WTC11 (cell line): ENCODE measurements around the gene ZNF598. TPM values are rescaled to one million over a fixed set of nuclear protein-coding genes. Genes with fewer than 3 reads are reported as not detected.

Experiments used
- ATAC-seq: fragments of 200-7000 bp; cut with Tn5 transposase; 2 replicates; pipeline ENCODE4 v1.10.0; 2021; ENCODE audit warnings: mild to moderate bottlenecking, moderate library complexity
- CTCF ChIA-PET: fragments of 300-600 bp; sonication (Branson Sonifier 250); formaldehyde crosslinking; loops from one replicate; lab custom pipeline; 2021; ENCODE audit warnings: antibody characterized with exemption; lab: Charles Lee
- POLR2A ChIA-PET: fragments of 350-600 bp; sonication (Branson Sonifier 250); formaldehyde crosslinking; loops from one replicate; lab custom pipeline; 2021; ENCODE audit warnings: antibody characterized with exemption; lab: Charles Lee
- DNase-seq: peaks from one replicate; pipeline ENCODE4 v3.0.0; 2021; ENCODE audit warnings: low spot score
- H3K27ac Mint-ChIP-seq: 2 replicates; pipeline ENCODE4 v1.8.0; 2021; ENCODE audit warnings: mixed read lengths
- H3K27me3 Mint-ChIP-seq: 2 replicates; pipeline ENCODE4 v1.8.0; 2021; ENCODE audit warnings: low read depth, mild to moderate bottlenecking, moderate library complexity, mixed read lengths
- H3K36me3 Mint-ChIP-seq: 2 replicates; pipeline ENCODE4 v1.8.0; 2021; ENCODE audit warnings: mixed read lengths
- H3K4me1 Mint-ChIP-seq: 2 replicates; pipeline ENCODE4 v1.8.0; 2022; ENCODE audit warnings: mixed read lengths
- H3K4me3 Mint-ChIP-seq: 2 replicates; pipeline ENCODE4 v1.8.0; 2021; ENCODE audit warnings: mild to moderate bottlenecking, moderate library complexity, mixed read lengths
- H3K9me3 Mint-ChIP-seq: 2 replicates; pipeline ENCODE4 v1.8.0; 2021; ENCODE audit warnings: mixed read lengths
- CBFB ChIP-seq: sonication (generic); formaldehyde crosslinking; IDR thresholded peaks from 2 replicates; pipeline ENCODE4 v1.8.1; 2022; ENCODE audit warnings: mild to moderate bottlenecking, low read depth, missing genetic modification reagents
- CREM ChIP-seq: sonication (generic); formaldehyde crosslinking; IDR thresholded peaks from 2 replicates; pipeline ENCODE4 v1.8.1; 2022; ENCODE audit warnings: mild to moderate bottlenecking, missing genetic modification reagents, moderate library complexity
- EMX1 ChIP-seq: fragments of 250-450 bp; sonication (Bioruptor Pico); IDR thresholded peaks from 2 replicates; pipeline ENCODE4 v1.8.0; 2021; ENCODE audit warnings: mild to moderate bottlenecking
- ETV6 ChIP-seq: sonication (generic); formaldehyde crosslinking; IDR thresholded peaks from 2 replicates; pipeline ENCODE4 v1.8.1; 2022; ENCODE audit warnings: mild to moderate bottlenecking, missing genetic modification reagents
- GTF2I ChIP-seq: fragments of 250-450 bp; sonication (Bioruptor Pico); conservative IDR thresholded peaks from 2 replicates; pipeline ENCODE4 v1.4.0; 2021; ENCODE audit warnings: mild to moderate bottlenecking
- MYBL2 ChIP-seq: sonication (generic); formaldehyde crosslinking; IDR thresholded peaks from 2 replicates; pipeline ENCODE4 v1.8.1; 2023; ENCODE audit warnings: mild to moderate bottlenecking, moderate library complexity, missing genetic modification reagents
- SMAD4 ChIP-seq: sonication (generic); formaldehyde crosslinking; IDR thresholded peaks from 2 replicates; pipeline ENCODE4 v1.8.0; 2022; ENCODE audit warnings: mild to moderate bottlenecking, missing genetic modification reagents
- TCF7 ChIP-seq: sonication (generic); formaldehyde crosslinking; IDR thresholded peaks from 2 replicates; pipeline ENCODE4 v1.8.0; 2022; ENCODE audit warnings: mild to moderate bottlenecking, low read depth, missing genetic modification reagents, moderate library complexity
- TP53 ChIP-seq: sonication (generic); formaldehyde crosslinking; IDR thresholded peaks from 2 replicates; pipeline ENCODE4 v1.8.1; 2023; ENCODE audit warnings: mild to moderate bottlenecking, missing genetic modification reagents
- ZNF219 ChIP-seq: sonication (generic); formaldehyde crosslinking; IDR thresholded peaks from 2 replicates; pipeline ENCODE4 v1.8.0; 2023; ENCODE audit warnings: missing genetic modification reagents, mild to moderate bottlenecking, borderline replicate concordance
- ZNF396 ChIP-seq: fragments of 250-450 bp; sonication (Bioruptor Pico); IDR thresholded peaks from 2 replicates; pipeline ENCODE4 v1.8.0; 2021; ENCODE audit warnings: mild to moderate bottlenecking, moderate library complexity, borderline replicate concordance
- ZNF416 ChIP-seq: fragments of 250-450 bp; sonication (Bioruptor Pico); IDR thresholded peaks from 2 replicates; pipeline ENCODE4 v1.9.0; 2021; ENCODE audit warnings: mild to moderate bottlenecking, inconsistent platforms
- ZNF423 ChIP-seq: fragments of 250-450 bp; sonication (Bioruptor Pico); IDR thresholded peaks from 2 replicates; pipeline ENCODE4 v2.1.2; 2022; ENCODE audit warnings: mild to moderate bottlenecking, moderate library complexity
- ZNF671 ChIP-seq: fragments of 250-450 bp; sonication (Bioruptor Pico); IDR thresholded peaks from 2 replicates; pipeline ENCODE4 v1.8.0; 2021; ENCODE audit warnings: mild to moderate bottlenecking
- total RNA-seq: library from RNA; stranded (reverse); gene quantifications from 3 replicates; pipeline ENCODE4 v1.2.3, GENCODE V29; 2021
- TF ChIP-seq, protein P1 (sequence below): sonication (generic); formaldehyde crosslinking; IDR thresholded peaks from 2 replicates; pipeline ENCODE4 v1.8.1; 2023; ENCODE audit warnings: mild to moderate bottlenecking, missing genetic modification reagents
- TF ChIP-seq, protein P2 (sequence below): sonication (generic); formaldehyde crosslinking; conservative IDR thresholded peaks from 2 replicates; pipeline ENCODE4 v1.8.1; 2023; ENCODE audit warnings: mild to moderate bottlenecking, low read depth, missing genetic modification reagents, moderate library complexity
- TF ChIP-seq, protein P3 (sequence below): sonication (generic); formaldehyde crosslinking; conservative IDR thresholded peaks from 2 replicates; pipeline ENCODE4 v1.8.1; 2022; ENCODE audit warnings: mild to moderate bottlenecking, missing genetic modification reagents
- TF ChIP-seq, protein P4 (sequence below): fragments of 250-450 bp; sonication (Bioruptor Pico); IDR thresholded peaks from 2 replicates; pipeline ENCODE4 v1.9.0; 2021; ENCODE audit warnings: mild to moderate bottlenecking
- TF ChIP-seq, protein P5 (sequence below): sonication (generic); formaldehyde crosslinking; IDR thresholded peaks from 2 replicates; pipeline ENCODE4 v1.8.1; 2022; ENCODE audit warnings: mild to moderate bottlenecking, missing genetic modification reagents, moderate library complexity, borderline replicate concordance
- TF ChIP-seq, protein P6 (sequence below): sonication (generic); formaldehyde crosslinking; IDR thresholded peaks from 2 replicates; pipeline ENCODE4 v1.8.1; 2023; ENCODE audit warnings: mild to moderate bottlenecking, missing genetic modification reagents, moderate library complexity
- TF ChIP-seq, protein P7 (sequence below): fragments of 250-450 bp; sonication (Bioruptor Pico); IDR thresholded peaks from 2 replicates; pipeline ENCODE4 v2.1.2; 2022; ENCODE audit warnings: mild to moderate bottlenecking, moderate library complexity
- TF ChIP-seq, protein P8 (sequence below): sonication (generic); formaldehyde crosslinking; IDR thresholded peaks from 2 replicates; pipeline ENCODE4 v1.8.0; 2023; ENCODE audit warnings: mild to moderate bottlenecking, missing genetic modification reagents

Gene ZNF598
- total RNA-seq, 1 experiment from 2014 or later = 66.4 TPM

DNA sequence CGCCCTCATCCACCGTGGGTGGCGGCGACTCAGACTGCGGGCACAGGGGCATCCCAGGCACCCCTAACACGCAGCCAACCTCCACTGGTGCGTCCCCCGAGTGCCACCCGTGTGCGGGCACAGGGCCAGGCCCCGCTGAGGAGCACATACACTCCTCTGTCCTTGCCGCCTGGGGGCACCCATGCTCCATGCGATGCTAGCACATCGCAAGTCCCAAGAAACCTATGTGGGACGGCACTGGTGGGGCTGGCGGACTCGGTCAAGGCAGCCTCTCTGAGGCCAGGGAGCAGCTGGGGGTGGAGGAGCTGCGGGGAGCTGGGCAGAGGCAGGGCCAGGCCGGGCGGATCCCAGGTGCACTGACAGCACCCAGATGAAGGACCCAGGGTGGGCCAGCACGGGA, 4.0 kb downstream of the ZNF598 start (continued):
- TF ChIP-seq, protein P1, sequence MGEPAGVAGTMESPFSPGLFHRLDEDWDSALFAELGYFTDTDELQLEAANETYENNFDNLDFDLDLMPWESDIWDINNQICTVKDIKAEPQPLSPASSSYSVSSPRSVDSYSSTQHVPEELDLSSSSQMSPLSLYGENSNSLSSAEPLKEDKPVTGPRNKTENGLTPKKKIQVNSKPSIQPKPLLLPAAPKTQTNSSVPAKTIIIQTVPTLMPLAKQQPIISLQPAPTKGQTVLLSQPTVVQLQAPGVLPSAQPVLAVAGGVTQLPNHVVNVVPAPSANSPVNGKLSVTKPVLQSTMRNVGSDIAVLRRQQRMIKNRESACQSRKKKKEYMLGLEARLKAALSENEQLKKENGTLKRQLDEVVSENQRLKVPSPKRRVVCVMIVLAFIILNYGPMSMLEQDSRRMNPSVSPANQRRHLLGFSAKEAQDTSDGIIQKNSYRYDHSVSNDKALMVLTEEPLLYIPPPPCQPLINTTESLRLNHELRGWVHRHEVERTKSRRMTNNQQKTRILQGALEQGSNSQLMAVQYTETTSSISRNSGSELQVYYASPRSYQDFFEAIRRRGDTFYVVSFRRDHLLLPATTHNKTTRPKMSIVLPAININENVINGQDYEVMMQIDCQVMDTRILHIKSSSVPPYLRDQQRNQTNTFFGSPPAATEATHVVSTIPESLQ (CRISPR knock-in tag) = no peak
- TF ChIP-seq TCF7 (CRISPR knock-in tag) (no peak), ZNF396 (CRISPR knock-in tag) (no peak), ZNF423 (CRISPR knock-in tag) (no peak), MYBL2 (no peak), CBFB (CRISPR knock-in tag) (no peak), ZNF671 (no peak), EMX1 (no peak), ZNF219 (CRISPR knock-in tag) (no peak), ZNF416 (CRISPR knock-in tag) (no peak)
- TF ChIP-seq, protein P2, sequence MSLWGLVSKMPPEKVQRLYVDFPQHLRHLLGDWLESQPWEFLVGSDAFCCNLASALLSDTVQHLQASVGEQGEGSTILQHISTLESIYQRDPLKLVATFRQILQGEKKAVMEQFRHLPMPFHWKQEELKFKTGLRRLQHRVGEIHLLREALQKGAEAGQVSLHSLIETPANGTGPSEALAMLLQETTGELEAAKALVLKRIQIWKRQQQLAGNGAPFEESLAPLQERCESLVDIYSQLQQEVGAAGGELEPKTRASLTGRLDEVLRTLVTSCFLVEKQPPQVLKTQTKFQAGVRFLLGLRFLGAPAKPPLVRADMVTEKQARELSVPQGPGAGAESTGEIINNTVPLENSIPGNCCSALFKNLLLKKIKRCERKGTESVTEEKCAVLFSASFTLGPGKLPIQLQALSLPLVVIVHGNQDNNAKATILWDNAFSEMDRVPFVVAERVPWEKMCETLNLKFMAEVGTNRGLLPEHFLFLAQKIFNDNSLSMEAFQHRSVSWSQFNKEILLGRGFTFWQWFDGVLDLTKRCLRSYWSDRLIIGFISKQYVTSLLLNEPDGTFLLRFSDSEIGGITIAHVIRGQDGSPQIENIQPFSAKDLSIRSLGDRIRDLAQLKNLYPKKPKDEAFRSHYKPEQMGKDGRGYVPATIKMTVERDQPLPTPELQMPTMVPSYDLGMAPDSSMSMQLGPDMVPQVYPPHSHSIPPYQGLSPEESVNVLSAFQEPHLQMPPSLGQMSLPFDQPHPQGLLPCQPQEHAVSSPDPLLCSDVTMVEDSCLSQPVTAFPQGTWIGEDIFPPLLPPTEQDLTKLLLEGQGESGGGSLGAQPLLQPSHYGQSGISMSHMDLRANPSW (CRISPR knock-in tag) = no peak

DNA sequence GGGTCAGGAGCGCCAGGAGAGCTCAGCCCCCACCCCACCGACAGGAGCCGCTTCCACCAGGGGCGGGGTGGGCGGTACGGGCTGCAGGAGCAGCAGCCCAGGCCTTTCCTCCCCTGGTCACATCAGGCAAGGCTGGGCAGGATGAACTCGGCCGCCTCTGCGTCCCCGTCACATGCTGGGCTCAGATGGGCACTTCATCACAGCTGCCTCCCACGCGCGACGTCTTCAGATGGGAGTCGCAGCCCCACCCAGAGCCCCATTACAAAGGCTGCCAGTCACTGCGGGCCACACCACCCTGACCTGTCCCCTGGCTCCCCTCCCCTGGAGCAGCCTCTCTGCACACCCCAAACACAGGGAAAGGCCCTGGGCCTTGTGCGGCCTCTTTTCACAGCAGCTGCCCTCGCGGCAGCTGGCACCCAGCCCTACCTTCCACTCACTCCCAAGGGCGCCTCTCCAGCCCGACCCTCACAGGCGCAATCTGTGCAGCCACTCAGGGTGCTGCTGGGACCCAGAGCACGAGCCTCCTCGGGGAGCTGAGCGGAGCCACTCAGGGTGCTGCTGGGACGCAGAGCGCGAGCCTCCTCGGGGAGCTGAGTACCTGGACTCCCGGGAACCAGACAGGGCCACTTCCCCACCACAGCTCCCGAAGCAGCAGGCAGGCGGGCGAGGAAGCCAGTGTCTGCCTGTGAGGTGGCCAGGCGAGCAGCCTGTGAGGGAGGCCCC, 4.7 kb downstream of the ZNF598 start:
- CTCF ChIA-PET = interaction anchor here (0.9 to 3.9 kb wide), 22 partner anchors 10 to 191 kb away, joined by 3 to 82 read pairs (median 12); partner anchors contain the start of genes CASKIN1, NHERF2, NPW and NTHL1
- Mint-ChIP-seq H3K4me3 (0 out of 2 replicates have a peak overlapping the region, but pooled peaks have one; percentile 8), H3K4me1 (peaks cover 35% of the 10 kb centered on the region)
- TF ChIP-seq ZNF423 (CRISPR knock-in tag) = no peak
- TF ChIP-seq, protein P3, sequence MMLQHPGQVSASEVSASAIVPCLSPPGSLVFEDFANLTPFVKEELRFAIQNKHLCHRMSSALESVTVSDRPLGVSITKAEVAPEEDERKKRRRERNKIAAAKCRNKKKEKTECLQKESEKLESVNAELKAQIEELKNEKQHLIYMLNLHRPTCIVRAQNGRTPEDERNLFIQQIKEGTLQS (CRISPR knock-in tag) = no peak
- no peak for TF ChIP-seq CREM (CRISPR knock-in tag)
- TF ChIP-seq TP53 = no peak
- TF ChIP-seq, protein P4, sequence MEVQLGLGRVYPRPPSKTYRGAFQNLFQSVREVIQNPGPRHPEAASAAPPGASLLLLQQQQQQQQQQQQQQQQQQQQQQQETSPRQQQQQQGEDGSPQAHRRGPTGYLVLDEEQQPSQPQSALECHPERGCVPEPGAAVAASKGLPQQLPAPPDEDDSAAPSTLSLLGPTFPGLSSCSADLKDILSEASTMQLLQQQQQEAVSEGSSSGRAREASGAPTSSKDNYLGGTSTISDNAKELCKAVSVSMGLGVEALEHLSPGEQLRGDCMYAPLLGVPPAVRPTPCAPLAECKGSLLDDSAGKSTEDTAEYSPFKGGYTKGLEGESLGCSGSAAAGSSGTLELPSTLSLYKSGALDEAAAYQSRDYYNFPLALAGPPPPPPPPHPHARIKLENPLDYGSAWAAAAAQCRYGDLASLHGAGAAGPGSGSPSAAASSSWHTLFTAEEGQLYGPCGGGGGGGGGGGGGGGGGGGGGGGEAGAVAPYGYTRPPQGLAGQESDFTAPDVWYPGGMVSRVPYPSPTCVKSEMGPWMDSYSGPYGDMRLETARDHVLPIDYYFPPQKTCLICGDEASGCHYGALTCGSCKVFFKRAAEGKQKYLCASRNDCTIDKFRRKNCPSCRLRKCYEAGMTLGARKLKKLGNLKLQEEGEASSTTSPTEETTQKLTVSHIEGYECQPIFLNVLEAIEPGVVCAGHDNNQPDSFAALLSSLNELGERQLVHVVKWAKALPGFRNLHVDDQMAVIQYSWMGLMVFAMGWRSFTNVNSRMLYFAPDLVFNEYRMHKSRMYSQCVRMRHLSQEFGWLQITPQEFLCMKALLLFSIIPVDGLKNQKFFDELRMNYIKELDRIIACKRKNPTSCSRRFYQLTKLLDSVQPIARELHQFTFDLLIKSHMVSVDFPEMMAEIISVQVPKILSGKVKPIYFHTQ = no peak
- TF ChIP-seq, protein P5, sequence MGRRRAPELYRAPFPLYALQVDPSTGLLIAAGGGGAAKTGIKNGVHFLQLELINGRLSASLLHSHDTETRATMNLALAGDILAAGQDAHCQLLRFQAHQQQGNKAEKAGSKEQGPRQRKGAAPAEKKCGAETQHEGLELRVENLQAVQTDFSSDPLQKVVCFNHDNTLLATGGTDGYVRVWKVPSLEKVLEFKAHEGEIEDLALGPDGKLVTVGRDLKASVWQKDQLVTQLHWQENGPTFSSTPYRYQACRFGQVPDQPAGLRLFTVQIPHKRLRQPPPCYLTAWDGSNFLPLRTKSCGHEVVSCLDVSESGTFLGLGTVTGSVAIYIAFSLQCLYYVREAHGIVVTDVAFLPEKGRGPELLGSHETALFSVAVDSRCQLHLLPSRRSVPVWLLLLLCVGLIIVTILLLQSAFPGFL (CRISPR knock-in tag) = no peak
- no peak for TF ChIP-seq ZNF396 (CRISPR knock-in tag)
- no peak for TF ChIP-seq GTF2I
- no peak for TF ChIP-seq ETV6
- TF ChIP-seq, protein P6, sequence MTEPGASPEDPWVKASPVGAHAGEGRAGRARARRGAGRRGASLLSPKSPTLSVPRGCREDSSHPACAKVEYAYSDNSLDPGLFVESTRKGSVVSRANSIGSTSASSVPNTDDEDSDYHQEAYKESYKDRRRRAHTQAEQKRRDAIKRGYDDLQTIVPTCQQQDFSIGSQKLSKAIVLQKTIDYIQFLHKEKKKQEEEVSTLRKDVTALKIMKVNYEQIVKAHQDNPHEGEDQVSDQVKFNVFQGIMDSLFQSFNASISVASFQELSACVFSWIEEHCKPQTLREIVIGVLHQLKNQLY (CRISPR knock-in tag) = no peak
- TF ChIP-seq, protein P7, sequence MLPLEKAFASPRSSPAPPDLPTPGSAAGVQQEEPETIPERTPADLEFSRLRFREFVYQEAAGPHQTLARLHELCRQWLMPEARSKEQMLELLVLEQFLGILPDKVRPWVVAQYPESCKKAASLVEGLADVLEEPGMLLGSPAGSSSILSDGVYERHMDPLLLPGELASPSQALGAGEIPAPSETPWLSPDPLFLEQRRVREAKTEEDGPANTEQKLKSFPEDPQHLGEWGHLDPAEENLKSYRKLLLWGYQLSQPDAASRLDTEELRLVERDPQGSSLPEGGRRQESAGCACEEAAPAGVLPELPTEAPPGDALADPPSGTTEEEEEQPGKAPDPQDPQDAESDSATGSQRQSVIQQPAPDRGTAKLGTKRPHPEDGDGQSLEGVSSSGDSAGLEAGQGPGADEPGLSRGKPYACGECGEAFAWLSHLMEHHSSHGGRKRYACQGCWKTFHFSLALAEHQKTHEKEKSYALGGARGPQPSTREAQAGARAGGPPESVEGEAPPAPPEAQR = no peak
- TF ChIP-seq, protein P8, sequence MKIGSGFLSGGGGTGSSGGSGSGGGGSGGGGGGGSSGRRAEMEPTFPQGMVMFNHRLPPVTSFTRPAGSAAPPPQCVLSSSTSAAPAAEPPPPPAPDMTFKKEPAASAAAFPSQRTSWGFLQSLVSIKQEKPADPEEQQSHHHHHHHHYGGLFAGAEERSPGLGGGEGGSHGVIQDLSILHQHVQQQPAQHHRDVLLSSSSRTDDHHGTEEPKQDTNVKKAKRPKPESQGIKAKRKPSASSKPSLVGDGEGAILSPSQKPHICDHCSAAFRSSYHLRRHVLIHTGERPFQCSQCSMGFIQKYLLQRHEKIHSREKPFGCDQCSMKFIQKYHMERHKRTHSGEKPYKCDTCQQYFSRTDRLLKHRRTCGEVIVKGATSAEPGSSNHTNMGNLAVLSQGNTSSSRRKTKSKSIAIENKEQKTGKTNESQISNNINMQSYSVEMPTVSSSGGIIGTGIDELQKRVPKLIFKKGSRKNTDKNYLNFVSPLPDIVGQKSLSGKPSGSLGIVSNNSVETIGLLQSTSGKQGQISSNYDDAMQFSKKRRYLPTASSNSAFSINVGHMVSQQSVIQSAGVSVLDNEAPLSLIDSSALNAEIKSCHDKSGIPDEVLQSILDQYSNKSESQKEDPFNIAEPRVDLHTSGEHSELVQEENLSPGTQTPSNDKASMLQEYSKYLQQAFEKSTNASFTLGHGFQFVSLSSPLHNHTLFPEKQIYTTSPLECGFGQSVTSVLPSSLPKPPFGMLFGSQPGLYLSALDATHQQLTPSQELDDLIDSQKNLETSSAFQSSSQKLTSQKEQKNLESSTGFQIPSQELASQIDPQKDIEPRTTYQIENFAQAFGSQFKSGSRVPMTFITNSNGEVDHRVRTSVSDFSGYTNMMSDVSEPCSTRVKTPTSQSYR (CRISPR knock-in tag) = no peak
- no peak for TF ChIP-seq SMAD4 (CRISPR knock-in tag)
- no peak for TF ChIP-seq ZNF219 (CRISPR knock-in tag)

More for the DNA sequence above, 4.7 kb downstream of the ZNF598 start:
- no peak overlapping the region for H3K27ac Mint-ChIP-seq
- H3K9me3 Mint-ChIP-seq = no peaks in the 10 kb centered on the region
- DNase-seq (no peak), ATAC-seq (no peak)
- H3K27me3 Mint-ChIP-seq = no peaks in the 10 kb centered on the region
- peaks cover 19% of the 10 kb centered on the region for H3K36me3 Mint-ChIP-seq
- POLR2A ChIA-PET = interaction anchor here (3.0 kb wide), 1 partner anchor 13 kb away, joined by 13 read pairs; no protein-coding TSS in a partner anchor
